Measurements from ENCODE around the gene MMP8. TPM values are rescaled to one million over a fixed set of nuclear protein-coding genes. Genes with fewer than 3 reads are reported as not detected.

MMP8 gene
- total RNA-seq, 4 donors from 2014 or later: 0.24 to 0.45 TPM; not detected in 2

Other genes with a start within 250 kb of the MMP8 start
- gene MMP7, start 194.2 kb downstream of the MMP8 start, total RNA-seq: 1 to 10 TPM in 1 of 4 donors, not detected in 3; 1.2 TPM
- gene MMP20, start 99.6 kb downstream of the MMP8 start, total RNA-seq: not detected
- under 1 TPM in 2 of 4 donors, not detected in 2; 0.22 to 0.67 TPM for gene MMP27, start 19.2 kb downstream of the MMP8 start, total RNA-seq
- gene MMP10, start 55.7 kb upstream of the MMP8 start, total RNA-seq: not detected
- gene MMP1, start 73.2 kb upstream of the MMP8 start, total RNA-seq: not detected
- gene MMP3, start 118.7 kb upstream of the MMP8 start, total RNA-seq: 10 to 100 TPM in 1 of 4 donors, 1 to 10 TPM in 1, not detected in 2; 1.2 to 14.5 TPM
- not detected for gene MMP12, start 150.0 kb upstream of the MMP8 start, total RNA-seq
- gene MMP13, start 230.8 kb upstream of the MMP8 start, total RNA-seq: not detected

Measured in thyroid gland (tissue), 4 donors.